Measurements from ENCODE around the gene SDK2.

Gene SDK2

GRCh38 chr17:73686961-73687360 is 42.7 kb upstream of the SDK2 start:
- no peak for DNase-seq (ENCODE audit: extremely low spot score)
- POLR2A ChIA-PET, result no interaction called here
- TF ChIP-seq FOXK2 (IDR thresholded peaks at IDR 0.05) (no peak), L3MBTL2 (conservative IDR thresholded peaks at IDR 0.05) (no peak), BHLHE40 (IDR thresholded peaks at IDR 0.05; ENCODE audit: borderline replicate concordance) (no peak), ARNT (IDR thresholded peaks at IDR 0.05) (no peak), TARDBP (IDR thresholded peaks at IDR 0.05) (no peak), HDGF (IDR thresholded peaks at IDR 0.05; ENCODE audit: borderline replicate concordance) (no peak), SUZ12 (IDR thresholded peaks at IDR 0.05) (no peak), CTBP1 (IDR thresholded peaks at IDR 0.05; ENCODE audit: borderline replicate concordance) (no peak)
- CTCF ChIA-PET, result no interaction called here

GRCh38 chr17:73686126-73686525 is 41.9 kb upstream of the SDK2 start:
- no peak for DNase-seq (ENCODE audit: extremely low spot score)
- TF ChIP-seq HDGF (IDR thresholded peaks at IDR 0.05; ENCODE audit: borderline replicate concordance) (no peak), PKNOX1 (IDR thresholded peaks at IDR 0.05) (no peak), ARNT (IDR thresholded peaks at IDR 0.05) (no peak), CTBP1 (IDR thresholded peaks at IDR 0.05; ENCODE audit: borderline replicate concordance) (no peak), SP1 (IDR thresholded peaks at IDR 0.05) (no peak)
- ChIA-PET POLR2A (no interaction called here), CTCF (no interaction called here)

- DNase-seq (ENCODE audit: extremely low spot score), result no peak
- POLR2A ChIA-PET, result no interaction called here
- CTCF ChIA-PET, result no interaction called here
- no peak for TF ChIP-seq ZNF384 (IDR thresholded peaks at IDR 0.05)
- no peak for TF ChIP-seq SUZ12 (IDR thresholded peaks at IDR 0.05)
- TF ChIP-seq ARNT (IDR thresholded peaks at IDR 0.05), result no peak
- no peak for TF ChIP-seq BHLHE40 (IDR thresholded peaks at IDR 0.05; ENCODE audit: borderline replicate concordance)
- no peak for TF ChIP-seq L3MBTL2 (conservative IDR thresholded peaks at IDR 0.05)
- TF ChIP-seq TARDBP (IDR thresholded peaks at IDR 0.05), result no peak
- no peak for TF ChIP-seq LEF1 (IDR thresholded peaks at IDR 0.05; ENCODE audit: borderline replicate concordance)
- TF ChIP-seq NFRKB (IDR thresholded peaks at IDR 0.05), result no peak
- no peak for TF ChIP-seq PKNOX1 (IDR thresholded peaks at IDR 0.05)
- TF ChIP-seq FOXA1 (IDR thresholded peaks at IDR 0.05), result no peak
- TF ChIP-seq FOXK2 (IDR thresholded peaks at IDR 0.05), result no peak
- no peak for TF ChIP-seq CTBP1 (IDR thresholded peaks at IDR 0.05; ENCODE audit: borderline replicate concordance)
- no peak for TF ChIP-seq FOXM1 (IDR thresholded peaks at IDR 0.05; ENCODE audit: borderline replicate concordance)
These were observed 39.9 kb upstream of the SDK2 start for GRCh38 chr17:73684183-73684582.

GRCh38 chr17:73683771-73684170 is 39.5 kb upstream of the SDK2 start:
- ChIA-PET CTCF (no interaction called here), POLR2A (no interaction called here)
- TF ChIP-seq BHLHE40 (IDR thresholded peaks at IDR 0.05; ENCODE audit: borderline replicate concordance) (no peak), ARNT (IDR thresholded peaks at IDR 0.05) (no peak), NFRKB (IDR thresholded peaks at IDR 0.05) (no peak), SP1 (IDR thresholded peaks at IDR 0.05) (no peak), ELF4 (IDR thresholded peaks at IDR 0.05) (no peak), FOXK2 (IDR thresholded peaks at IDR 0.05) (no peak), LEF1 (IDR thresholded peaks at IDR 0.05; ENCODE audit: borderline replicate concordance) (no peak), FOXA1 (IDR thresholded peaks at IDR 0.05) (no peak), SUZ12 (IDR thresholded peaks at IDR 0.05) (no peak), ZNF384 (IDR thresholded peaks at IDR 0.05) (no peak), L3MBTL2 (conservative IDR thresholded peaks at IDR 0.05) (no peak), FOXM1 (IDR thresholded peaks at IDR 0.05; ENCODE audit: borderline replicate concordance) (no peak), CTBP1 (IDR thresholded peaks at IDR 0.05; ENCODE audit: borderline replicate concordance) (no peak), HDGF (IDR thresholded peaks at IDR 0.05; ENCODE audit: borderline replicate concordance) (no peak), PKNOX1 (IDR thresholded peaks at IDR 0.05) (no peak), TARDBP (IDR thresholded peaks at IDR 0.05) (no peak)
- no peak for DNase-seq (ENCODE audit: extremely low spot score)

- DNase-seq (ENCODE audit: extremely low spot score), result no peak
- POLR2A ChIA-PET, result no interaction called here
- TF ChIP-seq SUZ12 (IDR thresholded peaks at IDR 0.05) (no peak), FOXK2 (IDR thresholded peaks at IDR 0.05) (no peak), L3MBTL2 (conservative IDR thresholded peaks at IDR 0.05) (no peak), ARNT (IDR thresholded peaks at IDR 0.05) (no peak), HDGF (IDR thresholded peaks at IDR 0.05; ENCODE audit: borderline replicate concordance) (no peak)
- CTCF ChIA-PET, result no interaction called here
These were observed 37.7 kb upstream of the SDK2 start for GRCh38 chr17:73681946-73682345.

- no peak for DNase-seq (ENCODE audit: extremely low spot score)
- TF ChIP-seq SUZ12 (IDR thresholded peaks at IDR 0.05), result no peak
- no peak for TF ChIP-seq FOXM1 (IDR thresholded peaks at IDR 0.05; ENCODE audit: borderline replicate concordance)
- TF ChIP-seq FOXK2 (IDR thresholded peaks at IDR 0.05), result no peak
- no peak for TF ChIP-seq L3MBTL2 (conservative IDR thresholded peaks at IDR 0.05)
- no peak for TF ChIP-seq PKNOX1 (IDR thresholded peaks at IDR 0.05)
- no peak for TF ChIP-seq BHLHE40 (IDR thresholded peaks at IDR 0.05; ENCODE audit: borderline replicate concordance)
- TF ChIP-seq SP1 (IDR thresholded peaks at IDR 0.05), result no peak
- TF ChIP-seq FOXA1 (IDR thresholded peaks at IDR 0.05), result no peak
- no peak for TF ChIP-seq ZNF384 (IDR thresholded peaks at IDR 0.05)
- no peak for TF ChIP-seq TARDBP (IDR thresholded peaks at IDR 0.05)
- TF ChIP-seq ARNT (IDR thresholded peaks at IDR 0.05), result no peak
- no peak for TF ChIP-seq HDGF (IDR thresholded peaks at IDR 0.05; ENCODE audit: borderline replicate concordance)
- no peak for TF ChIP-seq LEF1 (IDR thresholded peaks at IDR 0.05; ENCODE audit: borderline replicate concordance)
- no peak for TF ChIP-seq CTBP1 (IDR thresholded peaks at IDR 0.05; ENCODE audit: borderline replicate concordance)
- no peak for TF ChIP-seq NFRKB (IDR thresholded peaks at IDR 0.05)
- CTCF ChIA-PET, result no interaction called here
- POLR2A ChIA-PET, result no interaction called here
These were observed 35.2 kb upstream of the SDK2 start for GRCh38 chr17:73679476-73679875.
